NCI-H146 treated with DMSO at 0.1 percent for 48 hours (cell line): Measurements from ENCODE around the gene LAIR1.

Experiments used
- DNase-seq: peaks from one replicate; lab custom pipeline; 2025; ENCODE audit not compliant: unreplicated experiment; lab: John Stamatoyannopoulos, UW

The LAIR1 gene

DNA sequence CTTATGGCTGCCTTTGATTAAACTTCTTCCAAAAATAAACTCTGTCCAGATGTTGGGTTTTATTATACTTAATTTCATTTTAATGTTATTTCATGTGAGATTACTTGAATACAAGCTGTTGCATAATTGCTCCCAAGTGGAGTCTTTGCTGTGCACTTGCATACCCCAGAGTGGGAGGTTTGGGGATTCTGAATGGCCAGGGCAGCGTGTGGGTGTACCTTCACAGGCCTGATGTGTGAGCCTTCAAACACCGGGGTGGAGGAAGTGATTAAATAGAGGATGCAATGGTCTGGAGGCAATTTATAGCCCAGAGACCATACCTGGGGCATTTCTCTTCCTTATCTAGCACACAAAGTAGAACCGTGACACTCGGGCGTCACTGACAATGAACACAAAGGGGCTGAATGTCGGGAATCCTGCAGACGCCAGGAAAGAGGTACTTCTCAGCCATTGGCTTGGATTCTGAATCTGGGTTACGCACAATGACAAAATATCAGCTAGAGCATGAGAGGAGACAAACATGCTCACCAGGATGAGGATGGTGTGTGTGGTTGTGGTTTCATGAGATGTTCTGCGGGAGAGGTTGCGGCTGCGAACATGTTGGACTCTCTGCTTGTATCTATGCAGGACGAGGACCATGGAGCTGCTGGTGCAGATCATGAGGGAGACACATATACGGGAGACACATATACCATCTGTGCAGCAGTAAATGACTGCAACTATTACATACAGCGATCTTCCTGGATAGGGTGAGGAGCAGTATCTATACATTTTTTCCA is 44.6 kb downstream of the LAIR1 start:
- no peak for DNase-seq

DNA sequence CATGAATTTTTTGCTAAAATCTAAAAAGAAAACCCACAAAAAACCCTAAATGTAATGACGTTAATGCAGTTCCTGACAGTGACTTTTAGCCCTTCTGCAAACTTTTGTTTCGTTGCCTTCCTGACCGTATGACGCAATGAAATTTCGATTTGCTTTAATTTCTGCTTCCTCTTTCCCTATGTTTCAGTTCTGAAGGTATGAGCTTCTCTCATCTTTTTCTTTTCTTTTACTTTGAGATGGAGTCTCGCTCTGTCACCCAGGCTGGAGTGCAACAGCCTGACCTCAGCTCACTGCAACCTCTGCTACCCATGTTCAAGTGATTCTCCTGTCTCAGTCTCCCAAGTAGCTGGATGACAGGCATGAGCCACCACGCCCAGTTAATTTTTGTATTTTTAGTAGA is 45.7 kb downstream of the LAIR1 start:
- no peak for DNase-seq

DNA sequence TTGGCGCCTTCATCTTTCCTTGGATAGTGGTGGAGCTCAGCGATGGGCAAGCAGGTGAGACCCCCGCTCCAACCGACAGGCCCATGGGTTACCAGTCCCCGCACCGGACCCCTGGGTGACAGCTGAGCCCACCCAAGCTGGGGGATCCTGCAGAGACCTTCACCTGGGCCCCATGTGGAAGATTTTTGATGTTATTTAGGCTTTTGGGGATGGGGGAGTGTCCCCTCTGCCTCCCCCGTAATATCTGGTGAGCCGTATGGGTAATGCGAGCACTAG is 46.8 kb downstream of the LAIR1 start:
- no peak for DNase-seq

GRCh38 chr19:54317108-54317964 is 47.4 kb downstream of the LAIR1 start:
- no peak for DNase-seq

DNA sequence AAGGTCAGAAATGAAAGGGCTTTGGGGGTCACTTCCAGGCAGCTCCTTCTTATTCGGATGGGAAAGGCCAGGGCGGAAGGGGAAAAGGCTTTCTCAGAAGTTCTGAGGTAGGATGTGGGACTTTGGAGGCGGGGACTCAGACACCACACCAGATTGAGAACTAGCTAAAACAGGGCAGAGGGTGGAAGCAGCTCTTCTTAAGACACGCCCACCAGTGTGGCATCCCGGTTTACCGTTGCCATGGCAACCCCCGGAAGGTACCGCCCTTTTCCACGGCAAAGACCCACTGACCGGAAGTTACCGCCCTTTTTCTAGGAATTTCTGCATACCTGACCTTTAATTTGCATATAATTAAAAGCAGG is 48.0 kb downstream of the LAIR1 start:
- DNase-seq = no peak

GRCh38 chr19:54315956-54316355 is 48.8 kb downstream of the LAIR1 start:
- DNase-seq = no peak

DNA sequence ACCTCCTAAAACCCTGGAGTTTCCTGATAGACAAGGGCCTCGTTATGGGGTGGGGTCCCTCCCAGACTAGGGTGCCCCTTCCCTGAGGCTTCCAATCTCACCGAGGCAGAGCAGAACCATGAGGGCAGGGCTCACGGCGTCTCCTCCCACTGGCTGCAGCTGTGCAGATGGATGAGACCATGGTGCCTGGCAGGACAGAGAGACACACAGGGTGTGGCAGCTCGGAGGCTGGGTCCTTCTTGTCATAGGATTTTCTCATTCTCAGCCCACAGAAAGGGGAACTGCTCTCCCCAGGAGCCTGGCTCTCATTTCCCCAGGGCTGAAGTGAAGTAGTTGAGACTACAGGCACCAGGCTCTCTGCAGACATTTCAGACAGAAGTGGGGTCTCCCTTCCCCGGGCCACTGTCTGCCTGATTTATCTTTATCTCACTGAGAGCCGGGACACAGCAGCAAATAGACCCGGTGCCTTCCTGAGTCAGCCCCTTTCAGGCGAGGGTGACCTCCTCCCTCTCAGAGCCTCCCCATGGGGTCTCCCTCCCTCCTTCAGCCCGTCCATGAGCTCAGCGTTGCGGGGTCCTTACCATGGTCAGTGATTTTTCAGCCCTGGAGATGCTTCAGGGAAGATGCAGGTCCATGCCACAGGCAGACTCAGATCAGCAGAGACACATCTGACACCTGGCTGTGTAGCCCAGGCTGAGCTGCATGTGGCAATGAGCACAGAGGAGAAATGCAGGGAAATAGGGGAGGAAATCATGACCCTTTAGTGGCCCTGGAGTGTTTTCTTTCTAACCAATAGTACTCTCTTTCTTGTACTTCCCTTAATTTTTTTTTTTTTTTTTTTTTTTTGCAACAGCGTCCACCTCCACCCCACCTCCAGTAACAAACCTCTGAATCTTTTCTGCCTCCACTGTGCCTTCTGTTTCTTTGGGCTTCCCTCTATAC is 52.0 kb downstream of the LAIR1 start, which contains the start of gene LILRA5:
Gene LILRA5 (minus strand): TSS at position 731 of the 942 bp plus-strand sequence. CDS start 147 bp downstream, at position 584.
- DNase-seq = no peak

DNA sequence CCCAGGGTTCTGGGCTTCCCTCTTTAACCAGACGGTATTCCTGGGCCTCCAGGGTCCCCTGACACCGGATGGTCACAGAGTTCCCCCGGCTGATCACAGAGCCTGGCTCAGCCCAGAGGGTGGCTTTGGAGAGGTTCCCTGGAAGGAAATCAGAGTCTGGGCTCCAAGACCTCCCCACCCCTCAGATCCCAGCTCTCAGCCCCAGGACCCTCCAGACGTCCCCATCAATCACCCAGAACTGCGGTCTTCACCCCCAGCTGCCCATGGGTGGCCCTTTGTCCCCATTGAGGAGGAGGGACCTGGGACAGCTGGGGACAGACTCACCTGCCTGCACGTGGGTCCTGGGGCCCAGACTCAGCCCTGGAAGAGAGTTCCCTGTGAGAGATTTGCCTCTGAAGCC is 52.7 kb downstream of the LAIR1 start:
- no peak for DNase-seq

GRCh38 chr19:54311486-54311885 is 53.2 kb downstream of the LAIR1 start:
- DNase-seq = no peak

- DNase-seq = no peak
Measured at GRCh38 chr19:54310543-54310942, 54.2 kb downstream of the LAIR1 start.

DNA sequence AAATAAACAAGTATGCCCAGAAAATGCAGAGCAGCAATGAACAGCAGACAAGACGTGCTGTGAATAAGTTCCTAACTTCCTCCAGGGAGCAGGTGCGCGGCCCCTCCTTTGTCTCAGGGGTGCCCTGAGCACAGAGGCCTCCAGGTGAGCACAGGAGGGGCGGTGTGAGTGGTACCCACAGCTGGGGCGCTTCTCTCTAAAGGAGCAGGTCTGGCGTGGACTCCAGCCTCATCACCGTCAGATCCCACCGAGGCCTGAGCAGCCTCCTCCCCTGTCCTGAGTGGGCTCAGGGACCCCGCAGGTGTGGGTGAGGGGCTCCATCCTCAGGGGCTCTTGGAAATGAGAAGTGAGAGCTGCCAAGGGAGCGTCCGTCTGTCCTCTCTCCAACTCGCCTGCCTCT is 54.9 kb downstream of the LAIR1 start:
- DNase-seq = no peak

- DNase-seq = no peak
Measured at GRCh38 chr19:54307389-54308020, 57.2 kb downstream of the LAIR1 start.

DNA sequence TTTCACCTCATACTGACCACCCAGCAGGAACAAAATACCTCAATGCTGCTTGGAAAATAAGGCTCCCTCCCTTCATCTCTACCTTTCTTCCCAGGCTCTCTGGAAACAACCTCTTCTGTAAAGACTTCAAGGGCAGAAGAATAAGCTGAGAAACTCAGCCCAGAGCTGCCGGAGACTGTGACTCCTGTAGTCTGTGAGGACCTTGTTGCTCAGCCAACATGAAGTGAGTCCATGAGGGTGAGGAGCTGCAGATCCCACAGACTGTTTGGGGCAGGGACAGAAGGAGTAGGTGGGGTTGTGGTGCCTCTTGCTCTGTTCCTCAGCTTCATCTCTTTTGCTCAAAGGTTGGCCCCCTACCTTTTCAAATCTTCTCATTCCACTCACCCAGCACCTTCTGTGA is 59.6 kb downstream of the LAIR1 start:
- no peak for DNase-seq

DNA sequence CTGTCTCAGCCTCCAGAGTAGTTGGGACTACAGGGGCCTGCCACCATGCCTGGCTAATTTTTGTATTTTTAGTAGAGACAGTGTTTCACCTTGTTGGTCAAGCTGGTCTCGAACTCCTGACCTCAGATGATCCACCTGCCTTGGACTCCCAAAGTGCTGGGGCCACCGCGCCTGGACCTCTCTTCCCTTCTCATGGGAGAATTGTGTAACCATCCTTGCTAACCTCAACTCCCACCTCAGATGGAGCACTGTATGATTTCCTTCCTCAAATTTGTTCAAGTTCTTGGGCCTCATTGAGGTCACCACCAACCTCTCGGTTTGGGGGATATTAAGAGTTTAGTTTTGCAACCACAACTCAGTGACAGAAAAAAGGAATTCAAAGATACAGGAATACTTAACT is 62.5 kb downstream of the LAIR1 start:
- no peak for DNase-seq
